HG02973 (cell line): Measurements from ENCODE around the gene LPP.

ENCODE experiments used
- ATAC-seq: cut with Tn5 transposase; IDR thresholded peaks from one replicate; pipeline ENCODE4 v1.9.1; 2021; ENCODE audit warnings: moderate library complexity; ENCODE audit not compliant: unreplicated experiment

Gene LPP

GRCh38 chr3:188352196-188352927 lies 198.4 kb downstream of the LPP start:
- no peak for ATAC-seq

- no peak for ATAC-seq
Observed at GRCh38 chr3:188353426-188353825, 199.5 kb downstream of the LPP start.

GRCh38 chr3:188358787-188359493 lies 205.0 kb downstream of the LPP start:
- ATAC-seq, result no peak

GRCh38 chr3:188360364-188360881 lies 206.5 kb downstream of the LPP start:
- no peak for ATAC-seq

- no peak for ATAC-seq
Observed at GRCh38 chr3:188361888-188362287, 207.9 kb downstream of the LPP start.

GRCh38 chr3:188362405-188362831 lies 208.5 kb downstream of the LPP start:
- no peak for ATAC-seq

- ATAC-seq, result no peak
Observed at GRCh38 chr3:188365184-188365583, 211.2 kb downstream of the LPP start.

- no peak for ATAC-seq
Observed at GRCh38 chr3:188365988-188366698, 212.2 kb downstream of the LPP start.

GRCh38 chr3:188367678-188368077 lies 213.7 kb downstream of the LPP start:
- ATAC-seq, result no peak

- no peak for ATAC-seq
Observed at GRCh38 chr3:188369526-188369925, 215.6 kb downstream of the LPP start.

- no peak for ATAC-seq
Observed at GRCh38 chr3:188370081-188370830, 216.3 kb downstream of the LPP start.

- ATAC-seq, result no peak
Observed at GRCh38 chr3:188378786-188379185, 224.8 kb downstream of the LPP start.

- ATAC-seq, result no peak
Observed at GRCh38 chr3:188380252-188380651, 226.3 kb downstream of the LPP start.

GRCh38 chr3:188380722-188381121 lies 226.8 kb downstream of the LPP start:
- ATAC-seq, result no peak

- no peak for ATAC-seq
Observed at GRCh38 chr3:188383748-188384147, 229.8 kb downstream of the LPP start.

- ATAC-seq, result no peak
Observed at GRCh38 chr3:188385295-188385694, 231.3 kb downstream of the LPP start.

- peak; percentile 97 for ATAC-seq
Observed at GRCh38 chr3:188389711-188390342, 235.9 kb downstream of the LPP start.

GRCh38 chr3:188390343-188390718 lies 236.4 kb downstream of the LPP start:
- peak; percentile 13 for ATAC-seq

- ATAC-seq, result no peak
Observed at GRCh38 chr3:188390775-188391443, 237.0 kb downstream of the LPP start.

GRCh38 chr3:188391592-188391991 lies 237.6 kb downstream of the LPP start:
- no peak for ATAC-seq
